Suppressor macrophage treated with lipopolysaccharide for 4 hours (primary cell): Measurements from ENCODE around the gene PAX2.

Experiments
- DNase-seq: peaks from one replicate; pipeline ENCODE4 v3.0.0-alpha.2; 2020

PAX2 gene

GRCh38 chr10:100725071-100725471 is 20.3 kb upstream of the PAX2 start:
- no peak for DNase-seq

GRCh38 chr10:100725869-100726426 is 19.4 kb upstream of the PAX2 start:
- no peak for DNase-seq

- no peak for DNase-seq
Measured at GRCh38 chr10:100727808-100728207, 17.6 kb upstream of the PAX2 start.

- peak; percentile 27 for DNase-seq
Measured at GRCh38 chr10:100728928-100729861, 16.2 kb upstream of the PAX2 start.

GRCh38 chr10:100729862-100730724 is 15.3 kb upstream of the PAX2 start:
- DNase-seq = no peak

- DNase-seq = peak; percentile 82
Measured at GRCh38 chr10:100730725-100731406, 14.5 kb upstream of the PAX2 start.

GRCh38 chr10:100731407-100732240 is 13.8 kb upstream of the PAX2 start:
- no peak for DNase-seq

GRCh38 chr10:100732241-100732596 is 13.2 kb upstream of the PAX2 start:
- DNase-seq = no peak

- DNase-seq = no peak
Measured at GRCh38 chr10:100733329-100733728, 12.1 kb upstream of the PAX2 start.

GRCh38 chr10:100734295-100735086 is 10.9 kb upstream of the PAX2 start:
- no peak for DNase-seq

- DNase-seq = no peak
Measured at GRCh38 chr10:100735087-100735336, 10.4 kb upstream of the PAX2 start.

GRCh38 chr10:100735337-100736143 is 9.8 kb upstream of the PAX2 start:
- no peak for DNase-seq

- no peak for DNase-seq
Measured at GRCh38 chr10:100736144-100736808, 9.1 kb upstream of the PAX2 start.

- no peak for DNase-seq
Measured at GRCh38 chr10:100736809-100737354, 8.5 kb upstream of the PAX2 start.

- no peak for DNase-seq
Measured at GRCh38 chr10:100737355-100738054, 7.9 kb upstream of the PAX2 start.

GRCh38 chr10:100738055-100738827 is 7.1 kb upstream of the PAX2 start:
- DNase-seq = no peak

GRCh38 chr10:100739517-100740368 is 5.6 kb upstream of the PAX2 start:
- no peak for DNase-seq
